Measurements from ENCODE around the gene TAC4.

DNA sequence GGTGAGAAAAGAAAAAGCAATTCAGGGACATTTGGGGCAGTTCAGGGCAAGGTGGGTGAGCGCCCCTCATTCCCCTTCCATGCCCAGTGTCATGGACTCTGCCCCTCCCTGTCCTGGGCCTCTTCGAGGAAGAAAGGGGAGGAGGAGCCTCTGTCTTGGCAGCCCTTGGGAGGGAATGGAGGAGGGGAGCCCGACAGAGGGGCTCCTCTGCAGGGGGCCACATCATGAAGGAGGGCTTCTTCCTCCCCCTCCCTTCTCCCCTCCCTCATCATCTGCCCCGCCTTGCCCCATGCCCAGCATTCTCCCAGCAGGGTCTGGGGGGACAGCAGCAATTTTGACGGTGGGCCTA lies 33.2 kb upstream of the TAC4 start:
- TF ChIP-seq, protein P1, sequence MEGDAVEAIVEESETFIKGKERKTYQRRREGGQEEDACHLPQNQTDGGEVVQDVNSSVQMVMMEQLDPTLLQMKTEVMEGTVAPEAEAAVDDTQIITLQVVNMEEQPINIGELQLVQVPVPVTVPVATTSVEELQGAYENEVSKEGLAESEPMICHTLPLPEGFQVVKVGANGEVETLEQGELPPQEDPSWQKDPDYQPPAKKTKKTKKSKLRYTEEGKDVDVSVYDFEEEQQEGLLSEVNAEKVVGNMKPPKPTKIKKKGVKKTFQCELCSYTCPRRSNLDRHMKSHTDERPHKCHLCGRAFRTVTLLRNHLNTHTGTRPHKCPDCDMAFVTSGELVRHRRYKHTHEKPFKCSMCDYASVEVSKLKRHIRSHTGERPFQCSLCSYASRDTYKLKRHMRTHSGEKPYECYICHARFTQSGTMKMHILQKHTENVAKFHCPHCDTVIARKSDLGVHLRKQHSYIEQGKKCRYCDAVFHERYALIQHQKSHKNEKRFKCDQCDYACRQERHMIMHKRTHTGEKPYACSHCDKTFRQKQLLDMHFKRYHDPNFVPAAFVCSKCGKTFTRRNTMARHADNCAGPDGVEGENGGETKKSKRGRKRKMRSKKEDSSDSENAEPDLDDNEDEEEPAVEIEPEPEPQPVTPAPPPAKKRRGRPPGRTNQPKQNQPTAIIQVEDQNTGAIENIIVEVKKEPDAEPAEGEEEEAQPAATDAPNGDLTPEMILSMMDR (conservative IDR thresholded peaks at IDR 0.05 in 1 of 2, IDR thresholded peaks at IDR 0.05 in 1 of 2; ENCODE audit: low read depth in 1 of 2, low read length in 2 of 2) = no peak
- no peak for TF ChIP-seq EZH2 (IDR thresholded peaks at IDR 0.05; ENCODE audit: low read length, missing control alignments)
